ENCODE data around the gene NGFR. TPM values are rescaled to one million over a fixed set of nuclear protein-coding genes. Genes with fewer than 3 reads are reported as not detected.
"Not testable (repeated sequence)": the region's sequence is repeated elsewhere in the genome, so short reads cannot be mapped to it uniquely, and the experiment has no call there.

Gene NGFR
- polyA plus RNA-seq, 1 experiment, result not detected

GRCh38 chr17:49498029-49498615, 3.0 kb downstream of the NGFR start:
- H3K27me3 ChIP-seq (ENCODE audit: control insufficient read depth, insufficient read depth, low read length), result peaks cover 72% of the 10 kb centered on the region
- no peaks in the 10 kb centered on the region; the same call in 1 of the 2 replicates for H3K9me3 ChIP-seq (ENCODE audit: control insufficient read depth, insufficient read depth, low read length)
- TF ChIP-seq, protein P1, sequence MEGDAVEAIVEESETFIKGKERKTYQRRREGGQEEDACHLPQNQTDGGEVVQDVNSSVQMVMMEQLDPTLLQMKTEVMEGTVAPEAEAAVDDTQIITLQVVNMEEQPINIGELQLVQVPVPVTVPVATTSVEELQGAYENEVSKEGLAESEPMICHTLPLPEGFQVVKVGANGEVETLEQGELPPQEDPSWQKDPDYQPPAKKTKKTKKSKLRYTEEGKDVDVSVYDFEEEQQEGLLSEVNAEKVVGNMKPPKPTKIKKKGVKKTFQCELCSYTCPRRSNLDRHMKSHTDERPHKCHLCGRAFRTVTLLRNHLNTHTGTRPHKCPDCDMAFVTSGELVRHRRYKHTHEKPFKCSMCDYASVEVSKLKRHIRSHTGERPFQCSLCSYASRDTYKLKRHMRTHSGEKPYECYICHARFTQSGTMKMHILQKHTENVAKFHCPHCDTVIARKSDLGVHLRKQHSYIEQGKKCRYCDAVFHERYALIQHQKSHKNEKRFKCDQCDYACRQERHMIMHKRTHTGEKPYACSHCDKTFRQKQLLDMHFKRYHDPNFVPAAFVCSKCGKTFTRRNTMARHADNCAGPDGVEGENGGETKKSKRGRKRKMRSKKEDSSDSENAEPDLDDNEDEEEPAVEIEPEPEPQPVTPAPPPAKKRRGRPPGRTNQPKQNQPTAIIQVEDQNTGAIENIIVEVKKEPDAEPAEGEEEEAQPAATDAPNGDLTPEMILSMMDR (IDR thresholded peaks at IDR 0.05; ENCODE audit: low read depth, low read length), result no peak
- H3K4me3 ChIP-seq (ENCODE audit: low read depth, low read length), result no peak overlapping the region
- ChIA-PET POLR2A (no interaction called here), CTCF (interaction anchor here (0.8 to 4.6 kb wide), 2 partner anchors 57 to 60 kb away, joined by 3 to 25 read pairs; no protein-coding TSS in a partner anchor)
- no peak for DNase-seq (ENCODE audit: low read depth, low spot score)
- no peak overlapping the region for H3K27ac ChIP-seq (ENCODE audit: low read depth, low read length)

- no peak for DNase-seq (ENCODE audit: low read depth, low spot score)
- POLR2A ChIA-PET, result no interaction called here
- Histone ChIP-seq H3K27me3 (ENCODE audit: control insufficient read depth, insufficient read depth, low read length) (peaks cover 70% of the 10 kb centered on the region), H3K27ac (ENCODE audit: low read depth, low read length) (no peak overlapping the region), H3K9me3 (ENCODE audit: control insufficient read depth, insufficient read depth, low read length) (no peaks in the 10 kb centered on the region; the same call in 1 of the 2 replicates), H3K4me3 (ENCODE audit: low read depth, low read length) (no peak overlapping the region)
- CTCF ChIA-PET, result interaction anchor here (3.2 kb wide), 1 partner anchor 55 kb away, joined by 9 read pairs; no protein-coding TSS in a partner anchor
- TF ChIP-seq, protein P1 (IDR thresholded peaks at IDR 0.05; ENCODE audit: low read depth, low read length), result no peak
These were observed 6.4 kb downstream of the NGFR start for GRCh38 chr17:49501496-49501895.

GRCh38 chr17:49502254-49502653, 7.2 kb downstream of the NGFR start:
- H3K9me3 ChIP-seq (ENCODE audit: control insufficient read depth, insufficient read depth, low read length), result no peaks in the 10 kb centered on the region; the same call in 1 of the 2 replicates
- H3K4me3 ChIP-seq (ENCODE audit: low read depth, low read length), result no peak overlapping the region
- ChIA-PET POLR2A (no interaction called here), CTCF (interaction anchor here (3.2 kb wide), 1 partner anchor 54 kb away, joined by 9 read pairs; no protein-coding TSS in a partner anchor)
- H3K27ac ChIP-seq (ENCODE audit: low read depth, low read length), result no peak overlapping the region
- TF ChIP-seq, protein P1 (IDR thresholded peaks at IDR 0.05; ENCODE audit: low read depth, low read length), result no peak
- H3K27me3 ChIP-seq (ENCODE audit: control insufficient read depth, insufficient read depth, low read length), result peaks cover 70% of the 10 kb centered on the region
- no peak for DNase-seq (ENCODE audit: low read depth, low spot score)

DNA sequence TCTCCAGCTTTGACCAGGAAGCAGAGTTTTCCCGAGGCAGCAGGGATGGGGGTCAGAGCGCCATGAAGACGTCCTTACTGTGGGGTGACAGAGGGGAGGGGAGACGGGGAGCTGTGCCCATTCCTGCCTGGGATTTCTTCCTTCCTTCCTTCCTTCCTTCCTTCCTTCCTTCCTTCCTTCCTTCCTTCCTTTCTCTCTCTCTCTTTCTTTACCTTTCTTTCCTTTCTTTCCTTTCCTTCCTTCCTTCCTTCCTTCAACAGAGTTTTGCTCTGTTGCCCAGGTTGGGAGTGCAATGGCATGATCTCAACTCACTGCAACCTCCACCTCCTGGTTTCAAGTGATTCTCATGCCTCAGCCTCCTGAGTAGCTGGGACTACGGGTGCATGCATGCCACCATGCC, 7.6 kb downstream of the NGFR start:
- POLR2A ChIA-PET; H3K4me3 ChIP-seq (ENCODE audit: low read depth, low read length); H3K9me3 ChIP-seq (ENCODE audit: control insufficient read depth, insufficient read depth, low read length); DNase-seq (ENCODE audit: low read depth, low spot score); H3K27ac ChIP-seq (ENCODE audit: low read depth, low read length): not testable (repeated sequence)
- H3K27me3 ChIP-seq (ENCODE audit: control insufficient read depth, insufficient read depth, low read length), result peaks cover 69% of the 10 kb centered on the region
- CTCF ChIA-PET, result interaction anchor here (3.2 kb wide), 1 partner anchor 54 kb away, joined by 9 read pairs; no protein-coding TSS in a partner anchor

DNA sequence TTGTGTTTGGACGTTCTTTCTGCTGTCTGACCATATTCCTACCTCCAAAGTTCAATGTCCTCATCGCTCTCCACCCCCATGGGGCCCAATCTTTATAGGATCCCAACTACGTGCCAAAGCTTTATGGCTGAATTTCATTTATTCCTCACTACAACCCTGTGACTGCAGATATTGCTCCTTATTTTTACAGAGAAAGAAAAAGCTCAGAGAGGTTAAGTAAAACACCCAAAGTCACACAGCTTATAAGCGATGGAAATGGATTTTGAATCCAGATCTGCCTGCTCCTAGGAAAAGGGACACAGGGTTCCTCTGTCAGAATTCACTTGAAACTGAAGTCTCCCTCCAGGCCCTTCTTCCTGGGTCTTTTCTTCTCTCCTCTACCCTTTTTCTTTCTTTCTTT, 9.3 kb downstream of the NGFR start:
- Histone ChIP-seq H3K9me3 (ENCODE audit: control insufficient read depth, insufficient read depth, low read length) (no peaks in the 10 kb centered on the region; the same call in 1 of the 2 replicates), H3K4me3 (ENCODE audit: low read depth, low read length) (no peak overlapping the region), H3K27ac (ENCODE audit: low read depth, low read length) (no peak overlapping the region), H3K27me3 (ENCODE audit: control insufficient read depth, insufficient read depth, low read length) (peaks cover 62% of the 10 kb centered on the region)
- CTCF ChIA-PET, result interaction anchor here (0.6 to 3.2 kb wide), 3 partner anchors 31 to 188 kb away, joined by 3 to 9 read pairs (median 3); no protein-coding TSS in a partner anchor
- POLR2A ChIA-PET, result interaction anchor here (0.7 kb wide), 1 partner anchor 218 kb away, joined by 6 read pairs; no protein-coding TSS in a partner anchor
- DNase-seq (ENCODE audit: low read depth, low spot score), result no peak
- TF ChIP-seq, protein P1 (IDR thresholded peaks at IDR 0.05; ENCODE audit: low read depth, low read length), result no peak
